ENCODE results near the gene NAP1L4.
A peak's percentile ranks its signal among the peaks of the same experiment; 100 is the strongest.

Gene NAP1L4

DNA sequence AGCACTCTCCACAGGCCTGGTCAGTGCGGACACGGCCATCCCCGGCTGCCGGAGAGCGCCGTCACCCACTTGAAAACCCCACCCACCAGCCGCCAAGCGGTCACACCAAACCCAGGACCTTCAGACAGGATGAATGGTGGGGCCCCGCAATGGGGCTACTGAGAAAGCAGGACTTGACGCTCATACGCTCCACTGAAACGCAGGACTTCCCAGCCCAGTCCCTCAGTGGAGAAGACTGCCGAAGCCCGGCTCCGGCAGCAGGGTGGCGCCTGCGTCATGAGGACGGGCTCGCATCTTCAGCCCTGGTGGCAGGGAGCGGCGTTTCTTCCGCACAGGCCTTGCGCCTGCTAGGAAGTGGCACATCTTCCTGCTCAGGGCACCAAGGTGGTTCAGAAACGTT is 47.6 kb downstream of the NAP1L4 start:
- H3K27ac ChIP-seq, result peak overlapping the region; percentile 87
- no peak for TF ChIP-seq CTCF (conservative IDR thresholded peaks at IDR 0.05; ENCODE audit: low read depth)
- CTCF ChIA-PET, result interaction anchor here (0.6 to 1.4 kb wide), 7 partner anchors 10 to 492 kb away, joined by 3 to 6 read pairs (median 4); no protein-coding TSS in a partner anchor
- DNase-seq (ENCODE audit: low spot score), result no peak
- POLR2A ChIA-PET (ENCODE audit: low non-redundant PET), result no interaction called here

GRCh38 chr11:2943711-2944118 is 48.4 kb downstream of the NAP1L4 start:
- H3K27ac ChIP-seq, result peak overlapping the region; percentile 87
- DNase-seq (ENCODE audit: low spot score), result no peak
- POLR2A ChIA-PET (ENCODE audit: low non-redundant PET), result no interaction called here
- TF ChIP-seq CTCF (conservative IDR thresholded peaks at IDR 0.05; ENCODE audit: low read depth), result no peak
- CTCF ChIA-PET, result interaction anchor here (0.6 to 1.4 kb wide), 8 partner anchors 11 to 491 kb away, joined by 3 to 6 read pairs (median 4); no protein-coding TSS in a partner anchor

DNA sequence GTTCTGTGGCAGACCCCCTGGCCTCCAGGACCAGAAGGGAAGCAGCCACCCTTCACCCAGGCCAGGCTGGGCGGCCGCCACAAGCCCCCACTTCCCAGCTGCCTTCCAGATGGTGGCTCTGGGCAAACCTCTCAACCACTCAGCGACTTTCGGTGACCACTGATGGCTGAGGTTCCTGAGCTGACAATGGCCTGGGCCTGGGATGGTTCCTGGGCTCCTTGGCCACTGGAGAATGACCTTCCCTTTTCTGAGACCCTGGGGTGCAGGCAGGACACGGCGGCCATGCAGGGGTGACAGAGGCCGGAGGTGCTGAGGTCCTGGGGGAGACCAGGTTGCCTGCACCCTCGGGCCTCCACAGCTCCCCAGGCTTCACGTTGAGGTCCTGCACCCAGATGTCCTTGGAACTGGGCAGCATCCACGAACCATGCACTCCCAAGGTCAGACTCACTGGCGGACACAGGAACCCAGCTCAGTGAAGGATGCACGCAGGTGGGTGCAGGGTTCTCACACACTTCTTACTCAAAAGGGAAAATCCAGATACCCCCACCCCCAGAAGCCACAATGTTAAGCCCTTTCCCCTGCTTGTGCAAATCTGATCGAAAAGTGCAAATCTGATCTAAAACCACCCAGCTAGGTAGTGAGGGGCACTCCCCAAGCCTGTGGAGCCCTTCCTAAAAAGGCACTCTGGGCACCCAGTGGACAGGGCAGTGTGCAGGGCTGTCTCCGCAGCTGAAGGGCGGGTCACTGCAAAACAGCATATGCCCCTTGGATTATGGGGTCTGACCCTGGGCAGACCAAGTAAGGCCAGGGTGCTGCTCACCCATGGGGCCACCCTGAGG is 49.0 kb downstream of the NAP1L4 start:
- ChIA-PET POLR2A (ENCODE audit: low non-redundant PET) (no interaction called here), CTCF (interaction anchor here (0.6 to 1.4 kb wide), 4 partner anchors 10 to 149 kb away, joined by 4 to 5 read pairs (median 4); no protein-coding TSS in a partner anchor)
- TF ChIP-seq CTCF (conservative IDR thresholded peaks at IDR 0.05; ENCODE audit: low read depth), result no peak
- peak overlapping the region; percentile 87 for H3K27ac ChIP-seq
- DNase-seq (ENCODE audit: low spot score), result no peak

GRCh38 chr11:2942447-2942846 is 49.7 kb downstream of the NAP1L4 start:
- ChIA-PET POLR2A (ENCODE audit: low non-redundant PET) (no interaction called here), CTCF (no interaction called here)
- peak overlapping the region; percentile 87 for H3K27ac ChIP-seq
- DNase-seq (ENCODE audit: low spot score), result no peak
- no peak for TF ChIP-seq CTCF (conservative IDR thresholded peaks at IDR 0.05; ENCODE audit: low read depth)

DNA sequence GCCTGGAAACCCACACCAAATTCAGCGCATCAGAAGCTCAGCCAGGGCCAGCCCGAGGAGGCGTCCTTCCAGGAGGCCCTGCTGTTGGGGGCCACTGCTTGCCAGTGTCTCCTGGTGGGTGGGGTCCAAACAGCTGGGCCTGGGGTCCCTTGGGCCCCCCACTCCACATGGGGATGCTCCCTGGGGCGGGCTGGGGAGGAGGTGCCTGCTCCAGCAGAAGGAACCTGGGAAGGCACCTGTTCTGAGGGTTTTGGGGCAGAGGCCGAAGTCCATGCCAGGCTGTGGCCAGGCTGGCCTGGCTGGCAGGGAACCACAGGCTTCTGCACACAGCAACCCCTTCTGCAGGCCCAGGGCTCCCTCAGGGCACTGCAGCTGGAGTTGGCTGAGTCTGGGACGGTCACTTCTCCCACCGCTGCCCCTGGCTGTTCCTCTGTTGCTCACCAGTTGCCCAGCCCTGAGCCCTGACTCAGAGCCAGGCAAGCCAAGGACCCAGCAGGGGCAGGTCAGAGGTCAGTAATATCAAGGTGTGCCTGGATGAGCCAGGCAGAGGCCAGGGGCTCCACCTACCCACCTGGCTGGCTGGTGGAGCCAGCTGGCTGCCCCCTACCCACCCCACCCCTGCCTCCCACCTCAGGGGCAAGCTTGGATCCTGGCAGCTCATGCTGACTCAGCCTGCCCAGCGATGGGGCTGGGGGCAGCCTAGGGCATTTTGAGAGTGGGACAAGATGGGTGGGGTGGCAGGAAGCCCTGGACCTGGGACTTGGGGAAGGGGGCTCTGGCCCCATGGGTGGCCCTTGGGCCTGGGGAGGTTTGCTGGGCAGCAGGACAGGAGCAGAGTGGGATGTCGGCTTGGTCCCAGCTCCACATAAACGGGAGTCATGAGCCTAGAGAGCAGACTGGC is 51.0 kb downstream of the NAP1L4 start:
- ChIA-PET CTCF (interaction anchor here (0.6 to 1.2 kb wide), 2 partner anchors 96 to 109 kb away, joined by 3 to 4 read pairs; no protein-coding TSS in a partner anchor), POLR2A (ENCODE audit: low non-redundant PET) (no interaction called here)
- no peak for DNase-seq (ENCODE audit: low spot score)
- TF ChIP-seq CTCF (conservative IDR thresholded peaks at IDR 0.05; ENCODE audit: low read depth), result no peak
- peak overlapping the region; percentile 87 for H3K27ac ChIP-seq

All from RWPE1 (cell line).